NCI-H2227 treated with DMSO at 0.1 percent for 48 hours (cell line): Measurements from ENCODE around the gene HSF2.
"Not testable (repeated sequence)": the region's sequence is repeated elsewhere in the genome, so short reads cannot be mapped to it uniquely, and the experiment has no call there.

Experiments
- DNase-seq: peaks from one replicate; lab custom pipeline; 2025; lab: John Stamatoyannopoulos, UW

HSF2 gene

GRCh38 chr6:122454673-122455072 lies 55.2 kb downstream of the HSF2 start:
- DNase-seq: no peak

- not testable (repeated sequence) for DNase-seq
Measured at GRCh38 chr6:122455116-122455515, 55.7 kb downstream of the HSF2 start.

GRCh38 chr6:122458087-122458486 lies 58.6 kb downstream of the HSF2 start:
- no peak for DNase-seq

GRCh38 chr6:122459240-122459639 lies 59.8 kb downstream of the HSF2 start:
- no peak for DNase-seq

GRCh38 chr6:122459865-122460416 lies 60.5 kb downstream of the HSF2 start:
- DNase-seq: not testable (repeated sequence)

GRCh38 chr6:122461885-122462284 lies 62.4 kb downstream of the HSF2 start:
- no peak for DNase-seq

- DNase-seq: peak; percentile 83
Measured at GRCh38 chr6:122471107-122472021, 71.9 kb downstream of the HSF2 start, which contains the start of gene SERINC1. SERINC1 (minus strand) TSS chr6:122471807; CDS start chr6:122471737, 70 bp downstream.

GRCh38 chr6:122472022-122472340 lies 72.5 kb downstream of the HSF2 start:
- no peak for DNase-seq

GRCh38 chr6:122476131-122476530 lies 76.7 kb downstream of the HSF2 start:
- DNase-seq: peak; percentile 4

GRCh38 chr6:122482750-122483080 lies 83.3 kb downstream of the HSF2 start:
- DNase-seq: no peak
